Measurements from ENCODE around the gene CEP152.

The CEP152 gene

DNA sequence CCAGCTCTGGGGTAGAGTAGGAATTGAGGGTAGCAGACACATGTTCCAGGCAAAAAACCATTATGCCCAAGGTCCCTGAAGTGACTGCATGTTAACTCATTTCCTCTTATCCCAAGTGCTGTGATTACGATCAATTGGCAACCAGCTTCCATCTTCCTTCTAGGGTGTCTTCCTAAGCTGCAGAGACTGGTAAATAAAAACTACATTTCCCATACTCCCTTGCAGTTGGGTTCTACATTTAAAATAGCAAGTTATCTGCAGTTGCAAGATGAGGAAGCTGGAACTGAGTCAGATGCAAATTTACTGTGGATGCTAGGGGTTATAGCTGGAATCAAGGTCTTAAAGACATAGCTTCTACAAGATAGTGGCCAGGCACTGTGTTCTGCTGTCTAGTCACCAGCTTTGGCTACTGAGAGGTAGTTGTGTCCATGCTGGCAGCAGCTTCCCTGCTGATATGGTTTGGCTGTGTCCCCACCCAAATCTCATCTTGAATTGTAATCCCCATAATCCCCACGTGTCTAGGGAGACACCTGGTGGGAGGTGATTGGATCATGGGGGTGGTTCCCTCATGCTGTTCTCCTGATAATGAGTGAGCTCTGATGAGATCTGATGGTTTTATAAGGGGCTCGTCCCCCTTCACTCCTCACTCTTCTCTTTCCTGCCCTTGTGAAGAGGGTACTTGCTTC is 114.1 kb downstream of the CEP152 start:
- peak; percentile 61 for DNase-seq (ENCODE audit: low spot score)

DNA sequence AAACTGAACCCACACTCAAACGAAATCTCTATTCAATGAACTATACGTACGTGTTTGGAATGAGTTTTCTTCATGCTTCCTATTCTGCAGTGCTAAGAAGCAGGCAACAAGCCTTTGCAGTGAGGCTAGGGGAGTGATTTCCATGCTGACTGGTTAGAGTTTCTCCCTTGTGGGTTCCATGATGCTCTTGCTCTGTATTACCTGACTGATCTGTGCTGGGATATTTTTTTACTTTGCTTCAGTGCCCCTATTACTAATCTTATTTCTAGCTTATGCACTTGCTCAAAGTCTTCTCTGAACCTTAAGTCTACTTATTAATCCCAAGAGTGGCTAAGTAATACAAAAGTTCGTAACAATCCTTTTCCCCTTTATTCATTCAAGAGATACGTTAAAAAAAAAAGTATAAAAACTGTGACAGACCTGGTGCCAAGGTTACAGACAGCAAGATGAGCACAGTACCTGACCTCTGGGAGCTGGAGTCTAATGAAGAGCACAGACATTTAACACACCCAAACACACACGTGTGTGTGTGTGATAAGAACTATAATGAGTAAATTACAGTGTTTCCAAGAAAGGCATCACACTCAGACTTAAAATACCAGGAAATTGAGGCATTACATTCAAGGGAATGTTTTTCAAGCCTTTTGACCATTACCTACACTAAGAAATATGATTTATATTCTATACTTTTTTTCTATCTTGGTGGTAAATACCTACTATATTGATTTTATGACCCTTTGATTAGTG is 114.9 kb downstream of the CEP152 start:
- DNase-seq (ENCODE audit: low spot score), result peak; percentile 61

DNA sequence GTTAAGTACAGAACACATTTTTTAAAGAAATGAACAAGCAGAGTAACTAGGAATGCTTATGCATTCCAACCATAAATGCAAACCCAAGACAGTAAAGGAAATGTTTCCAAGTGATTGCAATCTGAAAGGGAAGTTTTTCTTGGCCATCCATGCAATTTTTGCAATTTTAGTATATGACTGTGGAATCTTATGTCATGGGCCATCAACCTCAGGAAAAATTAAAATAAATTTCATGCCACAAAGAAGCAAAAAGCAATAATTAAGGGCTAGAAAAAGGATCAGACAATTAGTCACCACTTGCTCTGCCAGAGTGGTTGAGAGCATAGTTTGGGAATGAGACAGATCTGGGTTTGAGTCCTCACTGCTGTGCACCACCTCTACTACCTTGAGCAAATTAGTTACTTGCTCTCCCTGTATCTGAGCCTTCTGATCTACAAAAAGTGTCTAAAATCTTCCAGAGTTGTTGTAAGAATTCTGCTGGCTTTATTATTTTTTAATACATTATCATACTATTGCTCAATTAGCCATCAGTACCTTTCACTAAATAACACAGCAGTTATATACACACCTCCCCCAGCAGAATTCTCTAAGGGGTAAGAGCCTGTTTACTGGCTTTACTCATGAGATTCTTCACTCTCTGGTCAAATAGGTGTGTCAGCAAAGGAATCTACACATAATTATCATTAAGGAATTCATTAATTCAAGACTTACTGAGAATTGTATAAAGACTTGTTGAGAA is 115.6 kb downstream of the CEP152 start:
- DNase-seq (ENCODE audit: low spot score), result no peak

DNA sequence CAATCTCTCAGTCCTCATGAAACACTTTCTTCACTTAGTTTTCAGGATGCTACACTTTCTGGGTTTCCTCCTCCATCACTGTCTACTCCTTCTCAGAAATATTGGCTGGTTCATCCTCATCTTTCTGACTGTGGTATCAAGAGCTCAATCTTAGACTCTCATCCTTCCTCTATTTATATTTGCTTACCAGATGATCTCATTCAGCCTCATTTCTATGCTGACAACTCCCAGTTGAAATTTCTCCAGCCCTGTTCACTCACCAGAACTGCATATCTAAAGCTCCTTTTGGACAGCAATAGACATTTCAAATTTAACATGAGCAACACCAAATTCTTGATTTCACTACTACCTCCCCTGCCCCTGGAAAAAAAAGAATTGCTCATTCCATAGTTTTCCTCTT is 117.4 kb downstream of the CEP152 start:
- no peak for DNase-seq (ENCODE audit: low spot score)

DNA sequence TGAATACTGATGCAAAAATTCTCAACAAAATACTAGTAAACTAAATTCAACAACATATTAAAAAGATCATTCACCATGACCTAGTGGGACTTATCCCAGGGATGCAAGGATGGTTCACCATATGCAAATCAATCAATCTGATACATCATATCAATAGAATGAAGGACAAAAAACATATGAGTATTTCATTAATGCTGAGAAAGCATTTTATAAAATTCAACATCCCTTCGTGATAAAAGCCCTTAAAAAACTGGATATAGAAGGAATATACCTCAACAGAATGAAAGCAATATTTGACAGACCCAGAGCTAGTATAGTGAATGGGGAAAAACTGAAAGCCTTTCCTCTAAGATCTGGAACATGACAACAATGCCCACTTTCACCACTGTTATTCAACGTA is 122.4 kb downstream of the CEP152 start:
- DNase-seq (ENCODE audit: low spot score), result no peak

All from hematopoietic multipotent progenitor cell treated with erythropoietin and hydrocortisone succinate and interleukin-3 and kit ligand, for 15 days (in vitro differentiated cells).